DOHH2 (cell line): ENCODE data around the gene PIK3CB.

Source experiments
- H3F3A ChIP-seq: fragments of 200-600 bp; sonication (generic), shearing (Covaris generic); 2 replicates; pipeline ENCODE4 v1.6.0; 2016; ENCODE audit warnings: antibody characterized with exemption, mild to moderate bottlenecking; ENCODE audit not compliant: control insufficient read depth, insufficient read depth
- H3K27ac ChIP-seq: fragments of 200-600 bp; sonication (generic); 2 replicates; pipeline ENCODE4 v1.5.1; 2014; ENCODE audit warnings: low read depth, mild to moderate bottlenecking, low read length, moderate library complexity
- H3K27me3 ChIP-seq: fragments of 200-600 bp; sonication (generic); 2 replicates; pipeline ENCODE4 v1.6.1; 2014; ENCODE audit warnings: mild to moderate bottlenecking, low read length, mixed read lengths; ENCODE audit not compliant: control insufficient read depth
- H3K36me3 ChIP-seq: fragments of 200-600 bp; sonication (generic); 2 replicates; pipeline ENCODE4 v1.6.1; 2014; ENCODE audit warnings: mild to moderate bottlenecking, low read length, moderate library complexity, mixed read lengths; ENCODE audit not compliant: control insufficient read depth
- H3K4me1 ChIP-seq: fragments of 200-600 bp; sonication (generic); 2 replicates; pipeline ENCODE4 v1.6.1; 2014; ENCODE audit warnings: mild to moderate bottlenecking, low read length, mixed read lengths; ENCODE audit not compliant: control insufficient read depth
- H3K4me2 ChIP-seq: fragments of 200-600 bp; sonication (generic); 2 replicates; pipeline ENCODE4 v1.6.0; 2014; ENCODE audit warnings: mild to moderate bottlenecking, low read length, moderate library complexity
- H3K4me3 ChIP-seq: fragments of 200-600 bp; sonication (generic); 2 replicates; pipeline ENCODE4 v1.5.1; 2014; ENCODE audit warnings: mild to moderate bottlenecking, low read length, mixed read lengths
- H3K79me2 ChIP-seq: fragments of 200-600 bp; sonication (generic); 2 replicates; pipeline ENCODE4 v1.6.1; 2014; ENCODE audit warnings: mild to moderate bottlenecking, low read length, mixed read lengths; ENCODE audit not compliant: control insufficient read depth
- H3K9me2 ChIP-seq: fragments of 200-600 bp; sonication (generic); replicated peaks from 2 replicates; pipeline ENCODE4 v1.6.1; 2014; ENCODE audit warnings: mild to moderate bottlenecking, low read length, mixed read lengths; ENCODE audit not compliant: control insufficient read depth
- H3K9me3 ChIP-seq: fragments of 200-600 bp; sonication (generic); 2 replicates; pipeline ENCODE4 v1.6.1; 2014; ENCODE audit warnings: antibody characterized with exemption, low read length, mixed read lengths; ENCODE audit not compliant: control insufficient read depth, insufficient read depth
- H4K20me1 ChIP-seq: fragments of 200-600 bp; sonication (generic); 2 replicates; pipeline ENCODE4 v1.6.0; 2014; ENCODE audit warnings: low read depth, mild to moderate bottlenecking, antibody characterized with exemption, low read length, moderate library complexity; ENCODE audit not compliant: control insufficient read depth, insufficient read depth
- CTCF ChIP-seq: fragments of 200-600 bp; sonication (generic); IDR thresholded peaks from one replicate; pipeline ENCODE4 v1.5.1; 2014; ENCODE audit warnings: antibody characterized with exemption, mild to moderate bottlenecking, low read depth, low read length; ENCODE audit not compliant: poor library complexity, severe bottlenecking
- EZH2phosphoT487 ChIP-seq: fragments of 200-600 bp; sonication (generic); IDR thresholded peaks from 2 replicates; pipeline ENCODE4 v1.6.1; 2017; ENCODE audit warnings: borderline replicate concordance, mild to moderate bottlenecking, antibody characterized with exemption, low read length, moderate library complexity, mixed read lengths

The PIK3CB gene

GRCh38 chr3:138646008-138646407, 188.7 kb downstream of the PIK3CB start:
- TF ChIP-seq EZH2phosphoT487 (no peak), CTCF (no peak)
- H3K4me3 ChIP-seq = no peak overlapping the region
- no peak overlapping the region for H3K27ac ChIP-seq

GRCh38 chr3:138642927-138643253, 191.8 kb downstream of the PIK3CB start:
- no peak for TF ChIP-seq CTCF
- no peaks in the 10 kb centered on the region for H3K9me3 ChIP-seq
- no peak overlapping the region for H3K4me2 ChIP-seq
- no peaks in the 10 kb centered on the region for H3K36me3 ChIP-seq
- H3F3A ChIP-seq = peaks cover 7% of the 10 kb centered on the region
- no peaks in the 10 kb centered on the region for H3K79me2 ChIP-seq
- H4K20me1 ChIP-seq = no peaks in the 10 kb centered on the region
- H3K4me3 ChIP-seq = no peak overlapping the region
- H3K9me2 ChIP-seq = no peaks in the 10 kb centered on the region
- H3K27me3 ChIP-seq = no peaks in the 10 kb centered on the region
- peaks cover 9% of the 10 kb centered on the region for H3K4me1 ChIP-seq
- no peak overlapping the region for H3K27ac ChIP-seq

More at GRCh38 chr3:138646008-138646407, 188.7 kb downstream of the PIK3CB start:
- Histone ChIP-seq H3K4me1 (peaks cover 9% of the 10 kb centered on the region), H3K36me3 (peaks cover 15% of the 10 kb centered on the region), H3K27me3 (no peaks in the 10 kb centered on the region), H4K20me1 (no peaks in the 10 kb centered on the region), H3F3A (peaks cover 3% of the 10 kb centered on the region; the same call in 1 of the 2 replicates), H3K9me2 (no peaks in the 10 kb centered on the region), H3K9me3 (peaks cover 8% of the 10 kb centered on the region), H3K79me2 (no peaks in the 10 kb centered on the region), H3K4me2 (no peak overlapping the region)

GRCh38 chr3:138642226-138642926, 192.4 kb downstream of the PIK3CB start:
- Histone ChIP-seq H3F3A (peaks cover 7% of the 10 kb centered on the region), H3K36me3 (no peaks in the 10 kb centered on the region), H3K4me2 (0 out of 2 replicates have a peak overlapping the region, but pooled peaks have one; percentile 5), H3K27me3 (no peaks in the 10 kb centered on the region), H3K27ac (no peak overlapping the region), H3K9me3 (no peaks in the 10 kb centered on the region), H3K79me2 (no peaks in the 10 kb centered on the region), H4K20me1 (no peaks in the 10 kb centered on the region), H3K9me2 (no peaks in the 10 kb centered on the region), H3K4me1 (peaks cover 9% of the 10 kb centered on the region), H3K4me3 (no peak overlapping the region)
- no peak for TF ChIP-seq EZH2phosphoT487
- no peak for TF ChIP-seq CTCF

GRCh38 chr3:138640537-138640936, 194.2 kb downstream of the PIK3CB start:
- peaks cover 7% of the 10 kb centered on the region for H3F3A ChIP-seq
- H3K79me2 ChIP-seq = no peaks in the 10 kb centered on the region
- H3K4me3 ChIP-seq = no peak overlapping the region
- no peak overlapping the region for H3K4me2 ChIP-seq
- H3K36me3 ChIP-seq = peaks cover 6% of the 10 kb centered on the region; the same call in 1 of the 2 replicates
- TF ChIP-seq CTCF = no peak
- TF ChIP-seq EZH2phosphoT487 = no peak
- no peaks in the 10 kb centered on the region for H4K20me1 ChIP-seq
- H3K27ac ChIP-seq = no peak overlapping the region
- no peaks in the 10 kb centered on the region for H3K9me3 ChIP-seq
- H3K9me2 ChIP-seq = no peaks in the 10 kb centered on the region
- H3K27me3 ChIP-seq = no peaks in the 10 kb centered on the region
- peaks cover 9% of the 10 kb centered on the region for H3K4me1 ChIP-seq
